ENCODE results near the gene RFC2.
"Not testable (repeated sequence)": the region's sequence is repeated elsewhere in the genome, so short reads cannot be mapped to it uniquely, and the experiment has no call there.

The RFC2 gene

GRCh38 chr7:74253331-74253730, 868 bp downstream of the RFC2 start:
- Histone ChIP-seq H2AFZ (ENCODE audit: low read depth, low read length) (no peak overlapping the region), H3K9ac (ENCODE audit: low read depth, low read length) (peak overlapping the region; percentile 99), H3K27me3 (ENCODE audit: insufficient read depth, low read length, poor library complexity) (no peaks in the 10 kb centered on the region), H4K20me1 (ENCODE audit: insufficient read depth, low read length) (peaks cover 29% of the 10 kb centered on the region), H3K27ac (ENCODE audit: low read length) (peak overlapping the region; percentile 98), H3K4me1 (ENCODE audit: insufficient read depth, low read length) (peaks cover 55% of the 10 kb centered on the region), H3K4me2 (ENCODE audit: insufficient read depth, low read length) (peak overlapping the region; percentile 96), H3K36me3 (ENCODE audit: insufficient read depth, low read length) (peaks cover 50% of the 10 kb centered on the region), H3K79me2 (ENCODE audit: insufficient read depth, low read length) (peaks cover 66% of the 10 kb centered on the region), H3K4me3 (ENCODE audit: low read depth in 1 of 2, low read length in 2 of 2) (peak overlapping the region; percentile 86 to 90), H3K9me3 (ENCODE audit: insufficient read depth, low read length, severe bottlenecking) (no peaks in the 10 kb centered on the region)
- ATAC-seq (ENCODE audit: insufficient read depth, low read depth) (no peak), DNase-seq (no peak)
- TF ChIP-seq EZH2 (IDR thresholded peaks at IDR 0.05; ENCODE audit: borderline replicate concordance, low read depth, low read length, severe bottlenecking) (no peak), CTCF (IDR thresholded peaks at IDR 0.05; ENCODE audit: borderline replicate concordance, extremely low read depth, low read length, poor library complexity, severe bottlenecking) (no peak)

- peak overlapping the region; percentile 98 for H3K27ac ChIP-seq (ENCODE audit: low read length)
Measured at GRCh38 chr7:74252893-74253292, 1.3 kb downstream of the RFC2 start.

GRCh38 chr7:74249058-74249457, 5.1 kb downstream of the RFC2 start:
- H3K9ac ChIP-seq (ENCODE audit: low read depth, low read length); H2AFZ ChIP-seq (ENCODE audit: low read depth, low read length); H3K9me3 ChIP-seq (ENCODE audit: insufficient read depth, low read length, severe bottlenecking); H3K27ac ChIP-seq (ENCODE audit: low read length); H3K27me3 ChIP-seq (ENCODE audit: insufficient read depth, low read length, poor library complexity); DNase-seq; ATAC-seq (ENCODE audit: insufficient read depth, low read depth); H3K4me3 ChIP-seq (ENCODE audit: low read depth in 1 of 2, low read length in 2 of 2): not testable (repeated sequence)
- Histone ChIP-seq H3K4me1 (ENCODE audit: insufficient read depth, low read length) (peaks cover 57% of the 10 kb centered on the region), H3K36me3 (ENCODE audit: insufficient read depth, low read length) (peaks cover 80% of the 10 kb centered on the region), H4K20me1 (ENCODE audit: insufficient read depth, low read length) (peaks cover 29% of the 10 kb centered on the region), H3K4me2 (ENCODE audit: insufficient read depth, low read length) (peak overlapping the region; percentile 42; the same call in 1 of the 2 replicates), H3K79me2 (ENCODE audit: insufficient read depth, low read length) (peaks cover 82% of the 10 kb centered on the region)

More at GRCh38 chr7:74252893-74253292, 1.3 kb downstream of the RFC2 start:
- DNase-seq: no peak
- H4K20me1 ChIP-seq (ENCODE audit: insufficient read depth, low read length): peaks cover 29% of the 10 kb centered on the region
- H3K36me3 ChIP-seq (ENCODE audit: insufficient read depth, low read length): peaks cover 54% of the 10 kb centered on the region
- no peak for TF ChIP-seq EZH2 (IDR thresholded peaks at IDR 0.05; ENCODE audit: borderline replicate concordance, low read depth, low read length, severe bottlenecking)
- no peak for TF ChIP-seq CTCF (IDR thresholded peaks at IDR 0.05; ENCODE audit: borderline replicate concordance, extremely low read depth, low read length, poor library complexity, severe bottlenecking)
- H3K27me3 ChIP-seq (ENCODE audit: insufficient read depth, low read length, poor library complexity): no peaks in the 10 kb centered on the region
- H3K9ac ChIP-seq (ENCODE audit: low read depth, low read length): peak overlapping the region; percentile 99
- H3K9me3 ChIP-seq (ENCODE audit: insufficient read depth, low read length, severe bottlenecking): no peaks in the 10 kb centered on the region
- peak overlapping the region; percentile 96 for H3K4me2 ChIP-seq (ENCODE audit: insufficient read depth, low read length)
- peaks cover 58% of the 10 kb centered on the region for H3K4me1 ChIP-seq (ENCODE audit: insufficient read depth, low read length)
- no peak overlapping the region for H2AFZ ChIP-seq (ENCODE audit: low read depth, low read length)
- peak overlapping the region; percentile 86 to 90; a peak in 3 of 4 replicates for H3K4me3 ChIP-seq (ENCODE audit: low read depth in 1 of 2, low read length in 2 of 2)
- H3K79me2 ChIP-seq (ENCODE audit: insufficient read depth, low read length): peaks cover 70% of the 10 kb centered on the region
- ATAC-seq (ENCODE audit: insufficient read depth, low read depth): no peak

- H2AFZ ChIP-seq (ENCODE audit: low read depth, low read length): no peak overlapping the region
- peaks cover 83% of the 10 kb centered on the region for H3K36me3 ChIP-seq (ENCODE audit: insufficient read depth, low read length)
- peaks cover 54% of the 10 kb centered on the region for H3K4me1 ChIP-seq (ENCODE audit: insufficient read depth, low read length)
- H3K4me2 ChIP-seq (ENCODE audit: insufficient read depth, low read length): peak overlapping the region; percentile 1; the same call in 1 of the 2 replicates
- H3K4me3 ChIP-seq (ENCODE audit: low read depth in 1 of 2, low read length in 2 of 2): no peak overlapping the region
- H3K27ac ChIP-seq (ENCODE audit: low read length): no peak overlapping the region
- peaks cover 27% of the 10 kb centered on the region for H4K20me1 ChIP-seq (ENCODE audit: insufficient read depth, low read length)
- ATAC-seq (ENCODE audit: insufficient read depth, low read depth) (no peak), DNase-seq (no peak)
- H3K9me3 ChIP-seq (ENCODE audit: insufficient read depth, low read length, severe bottlenecking): no peaks in the 10 kb centered on the region
- TF ChIP-seq EZH2 (IDR thresholded peaks at IDR 0.05; ENCODE audit: borderline replicate concordance, low read depth, low read length, severe bottlenecking) (no peak), CTCF (IDR thresholded peaks at IDR 0.05; ENCODE audit: borderline replicate concordance, extremely low read depth, low read length, poor library complexity, severe bottlenecking) (no peak)
- no peaks in the 10 kb centered on the region for H3K27me3 ChIP-seq (ENCODE audit: insufficient read depth, low read length, poor library complexity)
- H3K79me2 ChIP-seq (ENCODE audit: insufficient read depth, low read length): peaks cover 78% of the 10 kb centered on the region
- no peak overlapping the region; the same call in 1 of the 2 replicates for H3K9ac ChIP-seq (ENCODE audit: low read depth, low read length)
Measured at GRCh38 chr7:74248156-74248555, 6.0 kb downstream of the RFC2 start.

All from DND-41 (cell line).